Endothelial cell of umbilical vein (primary cell): Measurements from ENCODE around the gene ZNF202. TPM values are rescaled to one million over a fixed set of nuclear protein-coding genes. Genes with fewer than 3 reads are reported as not detected.

Source experiments
- BruUV-seq: library from RNA; stranded (reverse); fragments of 400-500 nt; replicated peaks from 2 replicates; lab custom pipeline; 2021; lab: Mats Ljungman, UMichigan
- CTCF ChIA-PET: fragments of 300-600, 350-600 bp; sonication (Branson Sonifier 250); formaldehyde crosslinking; loops from one replicate; lab custom pipeline; 2021; ENCODE audit warnings: antibody characterized with exemption, inconsistent platforms; lab: Charles Lee
- POLR2A ChIA-PET: fragments of 300-600, 350-600 bp; sonication (Branson Sonifier 250); formaldehyde crosslinking; loops from one replicate; lab custom pipeline; 2021; ENCODE audit warnings: antibody characterized with exemption, inconsistent platforms; lab: Charles Lee
- DNase-seq: peaks from one replicate; pipeline ENCODE4 v3.0.0-alpha.2; 2011; ENCODE audit warnings: low read depth, low spot score
- FAIRE-seq: peaks from 2 replicates; lab custom pipeline; 2011; peaks lifted over from hg19 to GRCh38; lab: Jason Lieb, UNC
- H2AFZ ChIP-seq: 2 replicates; pipeline ENCODE4 v1.6.0; 2012; ENCODE audit warnings: low read depth, low read length, control low read depth, inconsistent platforms
- H3K27ac ChIP-seq: 2 replicates; pipeline ENCODE4 v1.5.1; 2011; ENCODE audit warnings: low read depth, mild to moderate bottlenecking, control low read depth, low read length, moderate library complexity; ENCODE audit not compliant: insufficient read depth
- H3K27me3 ChIP-seq, 2 experiments: 2 replicates each; pipeline versions ENCODE4 v1.6.0 to v1.6.1; 2011; ENCODE audit warnings: low read length in 2 of 2, mixed read lengths in 1 of 2; ENCODE audit not compliant: control insufficient read depth in 2 of 2, insufficient read depth in 2 of 2
- H3K36me3 ChIP-seq, 2 experiments: 2 replicates in 1 of 2; 3 replicates in 1 of 2; pipeline ENCODE4 v1.5.1; 2011; ENCODE audit warnings: low read length in 2 of 2, mild to moderate bottlenecking in 1 of 2, moderate library complexity in 1 of 2; ENCODE audit not compliant: control insufficient read depth in 2 of 2, insufficient read depth in 2 of 2; ENCODE audit errors: extremely low read depth in 1 of 2
- H3K4me1 ChIP-seq: 3 replicates; pipeline ENCODE4 v1.5.1; 2011; ENCODE audit warnings: mild to moderate bottlenecking, low read length; ENCODE audit not compliant: control insufficient read depth, insufficient read depth; ENCODE audit errors: extremely low read depth
- H3K4me2 ChIP-seq: 2 replicates; pipeline ENCODE4 v1.6.1; 2011; ENCODE audit warnings: low read length, control low read depth, mixed read lengths; ENCODE audit not compliant: insufficient read depth
- H3K4me3 ChIP-seq, 3 experiments: fragments of 200-600 bp in 1 of 3; sonication (generic), shearing (Covaris generic) in 1 of 3; replicated peaks in 1 of 3; 2 replicates each; pipeline ENCODE4 v1.5.1; 2011 to 2016; ENCODE audit warnings: control low read depth in 3 of 3, low read length in 3 of 3, mild to moderate bottlenecking in 2 of 3, inconsistent platforms in 1 of 3, low read depth in 1 of 3, moderate library complexity in 1 of 3; ENCODE audit not compliant: insufficient read depth in 1 of 3
- H3K79me2 ChIP-seq: 2 replicates; pipeline ENCODE4 v1.6.0; 2012; ENCODE audit warnings: low read length, inconsistent platforms; ENCODE audit not compliant: control insufficient read depth, insufficient read depth
- H3K9ac ChIP-seq: replicated peaks from 2 replicates; pipeline ENCODE3; 2011; ENCODE audit warnings: low read length, control low read depth; ENCODE audit not compliant: insufficient read depth; ENCODE audit errors: extremely low read depth
- H3K9me1 ChIP-seq: replicated peaks from 3 replicates; pipeline ENCODE4 v1.6.0; 2011; ENCODE audit warnings: mild to moderate bottlenecking, low read length; ENCODE audit not compliant: control insufficient read depth, insufficient read depth; ENCODE audit errors: extremely low read depth
- H3K9me3 ChIP-seq: replicated peaks from 2 replicates; pipeline ENCODE4 v1.5.1; 2012; ENCODE audit warnings: low read length, inconsistent platforms; ENCODE audit not compliant: control insufficient read depth, insufficient read depth
- H4K20me1 ChIP-seq: replicated peaks from 2 replicates; pipeline ENCODE3; 2011; ENCODE audit warnings: mild to moderate bottlenecking, low read length; ENCODE audit not compliant: control insufficient read depth, insufficient read depth; ENCODE audit errors: extremely low read depth
- CTCF ChIP-seq, 2 donors: IDR thresholded peaks; 1 replicate in 1 of 2; 2 replicates in 1 of 2; pipeline ENCODE4 v1.5.1; 2011; ENCODE audit warnings: low read length in 2 of 2, mild to moderate bottlenecking in 2 of 2, moderate library complexity in 2 of 2, control low read depth in 1 of 2, inconsistent platforms in 1 of 2, low read depth in 1 of 2; ENCODE audit not compliant: insufficient read depth in 1 of 2; ENCODE audit errors: extremely low read depth in 1 of 2
- EZH2 ChIP-seq: IDR thresholded peaks from 2 replicates; pipeline ENCODE4 v1.6.1; 2012; ENCODE audit warnings: borderline replicate concordance, low read depth, mild to moderate bottlenecking, moderate library complexity, low read length, inconsistent platforms; ENCODE audit not compliant: severe bottlenecking
- FOS ChIP-seq: IDR thresholded peaks from 2 replicates; pipeline ENCODE4 v1.6.1; 2011; ENCODE audit warnings: mild to moderate bottlenecking, low read length, moderate library complexity, borderline replicate concordance; ENCODE audit not compliant: insufficient read depth
- GATA2 ChIP-seq: IDR thresholded peaks from 2 replicates; pipeline ENCODE4 v1.7.0; 2011; ENCODE audit warnings: low read depth, mild to moderate bottlenecking, moderate library complexity, mixed read lengths, low read length; ENCODE audit not compliant: insufficient read length, insufficient read depth
- JUN ChIP-seq: IDR thresholded peaks from 2 replicates; pipeline ENCODE4 v1.6.1; 2011; ENCODE audit warnings: borderline replicate concordance, low read depth; ENCODE audit not compliant: insufficient read length, insufficient read depth
- MAX ChIP-seq: IDR thresholded peaks from 2 replicates; pipeline ENCODE4 v1.6.1; 2011; ENCODE audit not compliant: insufficient read depth, insufficient read length
- MYC ChIP-seq: IDR thresholded peaks from one replicate; pipeline ENCODE4 v1.6.1; 2011; ENCODE audit warnings: mild to moderate bottlenecking, low read depth, low read length
- POLR2A ChIP-seq: IDR thresholded peaks from 2 replicates; pipeline ENCODE4 v1.6.1; 2012; ENCODE audit warnings: low read depth, mild to moderate bottlenecking, control low read depth, low read length
- POLR2AphosphoS5 ChIP-seq: IDR thresholded peaks from 2 replicates; pipeline ENCODE4 v1.6.1; 2012; ENCODE audit warnings: low read depth, mild to moderate bottlenecking, control low read depth, low read length, moderate library complexity; ENCODE audit not compliant: insufficient read depth
- dilution Hi-C: fragments of 300-500 bp; cut with MboI; formaldehyde crosslinking; loops from one replicate; pipeline ENCODE4 v1.15.0; 2019; ENCODE audit warnings: low sequenced_read_pairs; ENCODE audit not compliant: extremely low pct_ligation_motif_present
- intact Hi-C: fragments of 100-400 bp; cut with micrococcal nuclease; formaldehyde crosslinking; loops from one replicate; pipeline ENCODE4 v1.10.0; 2022
- polyA plus RNA-seq, 4 experiments: library from polyadenylated mRNA; depleted of rRNA in 3 of 4; stranded (reverse) in 3 of 4; unstranded in 1 of 4; fragments of >200 nt; gene quantifications; 2 replicates each; pipeline versions ENCODE4 v1.2.1 to v1.2.3, GENCODE V29; 2011 to 2012; ENCODE audit warnings: missing spikeins in 1 of 4
- total RNA-seq: library from RNA; stranded (reverse); gene quantifications from 2 replicates; pipeline ENCODE4 v1.2.3, GENCODE V29; 2021

ZNF202 gene
- total and polyA plus RNA-seq, 2 donors (not counting 3 experiments of a cell fraction or from before 2014, with no cell fraction given), result 6.5 to 12.3 TPM

- no peak overlapping the region for H2AFZ ChIP-seq
- no peaks in the 10 kb centered on the region for H4K20me1 ChIP-seq
- H3K4me2 ChIP-seq, result no peak overlapping the region
- no peak overlapping the region for H3K4me3 ChIP-seq
- no peaks in the 10 kb centered on the region for H3K9me3 ChIP-seq
- no TSS peak for BruUV-seq
- H3K27me3 ChIP-seq, result no peaks in the 10 kb centered on the region
- no peaks in the 10 kb centered on the region for H3K4me1 ChIP-seq
- FAIRE-seq (no peak), DNase-seq (no peak)
- H3K27ac ChIP-seq, result no peak overlapping the region
- no peaks in the 10 kb centered on the region for H3K36me3 ChIP-seq
- H3K79me2 ChIP-seq, result no peaks in the 10 kb centered on the region
- dilution Hi-C loops, result no loop called here
- ChIA-PET CTCF (interaction anchor here (1.1 to 2.3 kb wide), 3 partner anchors 9 to 30 kb away, joined by 4 to 8 read pairs (median 4); no protein-coding TSS in a partner anchor), POLR2A (no interaction called here)
- H3K9ac ChIP-seq, result no peak overlapping the region
- H3K9me1 ChIP-seq, result no peaks in the 10 kb centered on the region
- intact Hi-C loops, result no loop called here
- TF ChIP-seq MYC, result no peak
- no peak for TF ChIP-seq CTCF (IDR thresholded peaks at IDR 0.05; ENCODE audit: extremely low read depth in 1 of 2, insufficient read depth in 1 of 2, low read depth in 1 of 2, low read length in 2 of 2)
- no peak for TF ChIP-seq EZH2
- TF ChIP-seq MAX, result no peak
- TF ChIP-seq JUN, result no peak
- no peak for TF ChIP-seq POLR2A
- TF ChIP-seq POLR2AphosphoS5, result no peak
- no peak for TF ChIP-seq FOS
- TF ChIP-seq GATA2, result no peak
These were observed 60.4 kb downstream of the ZNF202 start for GRCh38 chr11:123681030-123681429.
